Left renal pelvis (tissue), 4 donors: Measurements from ENCODE around the gene KDR. TPM values are rescaled to one million over a fixed set of nuclear protein-coding genes. Genes with fewer than 3 reads are reported as not detected.

Experiments
- DNase-seq, 4 donors: peaks; one replicate each; pipeline ENCODE4 v3.0.0-alpha.2; 2013; ENCODE audit warnings: low read depth in 4 of 4, low spot score in 3 of 4
- polyA plus RNA-seq, 4 donors: library from polyadenylated mRNA; unstranded; fragments of 120-200 nt; gene quantifications; one replicate each; pipeline ENCODE4 v1.2.1, GENCODE V29; 2013; ENCODE audit not compliant: insufficient read length in 4 of 4

The KDR gene
- polyA plus RNA-seq, 4 donors = 43.5 to 58.4 (median 53.1) TPM

DNA sequence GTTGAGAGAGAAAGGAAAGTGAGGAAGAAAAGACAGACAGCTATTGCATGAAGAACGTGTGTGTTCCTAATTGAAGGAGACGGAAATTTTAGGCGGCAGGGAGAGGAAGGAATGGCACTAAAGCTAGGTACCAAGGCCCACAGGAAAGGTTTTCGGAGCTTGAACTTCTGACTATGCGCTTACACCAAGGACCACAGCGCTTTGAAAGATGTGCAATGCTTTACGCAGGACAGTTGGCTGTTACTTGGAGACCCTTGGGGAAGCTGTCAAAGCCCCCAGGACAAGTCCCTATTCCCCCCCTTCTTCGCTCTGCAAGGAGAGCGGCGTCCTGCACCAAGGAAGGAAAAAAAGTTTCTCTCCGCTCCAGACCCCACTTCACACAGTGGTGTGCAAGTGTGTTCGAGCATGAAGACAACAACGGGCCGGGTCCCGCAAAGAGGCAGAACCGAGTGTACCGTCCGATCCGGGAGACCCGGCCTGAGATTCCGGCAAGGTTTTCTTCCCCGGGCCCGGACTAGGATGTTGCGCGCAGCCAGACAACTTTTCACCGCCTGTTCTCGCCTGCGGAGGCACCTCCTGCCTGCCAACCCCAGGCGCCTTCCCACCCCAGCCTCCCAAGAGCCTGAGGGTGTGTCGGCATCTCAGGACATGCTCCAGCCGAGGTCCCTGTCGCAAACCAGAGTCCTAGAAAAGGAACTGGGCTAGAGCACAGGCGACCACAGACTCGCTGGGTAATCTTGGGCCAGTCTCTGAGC is 896 bp downstream of the KDR start:
- no peak for DNase-seq

DNA sequence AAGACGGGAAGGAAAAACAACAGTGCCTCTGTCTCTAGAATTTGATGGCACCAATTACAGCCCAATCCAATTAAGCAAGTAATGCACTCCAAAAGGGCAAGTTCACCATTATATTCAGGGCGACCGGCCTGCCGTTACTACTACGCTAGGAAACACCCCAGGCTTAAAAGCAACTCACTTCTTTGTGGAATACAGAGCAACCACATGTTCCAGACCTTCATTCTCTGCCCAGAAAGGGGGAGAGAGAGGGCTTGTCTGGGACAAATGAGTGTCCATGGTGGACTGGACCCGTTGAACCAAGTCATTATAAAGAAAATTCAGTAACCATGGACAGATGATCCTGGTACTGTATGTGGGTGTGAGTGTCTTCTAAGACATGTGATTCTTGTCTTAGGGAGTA is 1.6 kb downstream of the KDR start:
- no peak for DNase-seq

DNA sequence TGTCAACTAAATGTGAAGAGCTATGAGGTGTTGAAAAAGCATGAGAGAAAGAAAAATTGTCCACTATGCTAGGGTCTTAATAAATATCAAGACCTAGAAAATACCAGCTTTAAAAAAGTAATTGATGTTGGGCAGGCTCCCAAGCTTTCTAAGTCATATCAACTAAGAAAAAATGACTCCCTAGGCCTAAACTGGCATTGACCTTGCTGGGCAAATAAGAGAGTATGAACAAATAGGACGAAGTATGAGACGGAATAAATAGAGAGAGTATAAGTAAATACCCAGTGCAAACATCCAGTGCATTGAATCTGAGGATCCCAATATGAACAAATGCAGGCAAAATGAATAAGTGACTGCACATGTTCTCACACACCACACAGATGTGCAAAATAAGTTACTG is 3.2 kb downstream of the KDR start:
- no peak for DNase-seq

DNA sequence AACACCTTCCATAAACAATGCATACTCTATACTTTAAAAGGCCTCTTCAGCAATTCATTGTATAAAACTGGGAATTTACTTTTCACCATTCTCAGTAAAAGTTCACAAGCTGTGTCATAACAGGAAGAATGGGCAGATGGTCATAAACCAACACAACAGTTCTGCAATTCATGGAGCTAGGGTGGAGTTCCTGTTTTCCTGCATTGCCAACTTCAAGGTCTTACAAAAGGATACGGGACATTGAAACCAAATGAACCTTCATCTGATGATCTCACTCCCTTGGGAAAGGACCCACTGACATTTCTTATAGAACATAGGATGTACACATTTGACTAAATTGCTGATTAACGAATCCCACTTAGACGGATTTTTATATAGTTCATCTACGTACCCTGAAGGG is 4.1 kb downstream of the KDR start:
- no peak for DNase-seq

DNA sequence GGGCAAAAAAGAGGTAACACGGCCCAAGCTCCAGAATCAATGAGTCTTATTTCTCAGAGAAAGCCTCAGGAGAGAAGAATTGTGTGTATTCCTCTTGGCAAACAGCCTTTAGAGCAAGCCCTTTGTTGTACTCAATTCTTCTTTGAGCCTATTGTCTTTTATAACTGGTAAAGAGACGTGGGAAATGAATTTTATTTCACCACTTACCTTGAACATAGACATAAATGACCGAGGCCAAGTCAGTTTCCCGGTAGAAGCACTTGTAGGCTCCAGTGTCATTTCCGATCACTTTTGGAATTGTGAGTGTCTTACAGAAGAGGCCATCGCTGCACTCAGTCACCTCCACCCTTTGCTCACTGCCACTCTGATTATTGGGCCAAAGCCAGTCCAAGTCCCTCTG is 7.0 kb downstream of the KDR start:
- DNase-seq = no peak

GRCh38 chr4:55117511-55117910 is 7.9 kb downstream of the KDR start:
- no peak for DNase-seq

DNA sequence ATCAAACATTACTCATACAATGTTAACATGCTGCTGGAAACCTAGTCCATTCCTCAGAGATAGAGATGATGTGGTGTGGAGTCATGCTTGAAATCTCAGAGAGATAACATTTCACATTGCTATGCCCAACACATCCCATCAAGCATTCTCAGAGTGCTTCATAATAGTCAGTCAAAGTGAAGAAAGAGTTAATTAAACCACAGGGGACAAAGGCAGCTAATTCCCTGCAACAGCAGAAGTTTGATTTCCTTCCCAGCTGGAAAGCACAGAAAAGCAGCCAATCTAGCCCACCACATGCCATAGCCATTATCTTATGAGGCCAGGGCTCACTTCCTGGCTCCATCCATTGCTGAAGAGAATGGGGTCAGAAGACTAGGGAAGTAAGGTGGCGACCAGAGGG is 8.9 kb downstream of the KDR start:
- DNase-seq = no peak

DNA sequence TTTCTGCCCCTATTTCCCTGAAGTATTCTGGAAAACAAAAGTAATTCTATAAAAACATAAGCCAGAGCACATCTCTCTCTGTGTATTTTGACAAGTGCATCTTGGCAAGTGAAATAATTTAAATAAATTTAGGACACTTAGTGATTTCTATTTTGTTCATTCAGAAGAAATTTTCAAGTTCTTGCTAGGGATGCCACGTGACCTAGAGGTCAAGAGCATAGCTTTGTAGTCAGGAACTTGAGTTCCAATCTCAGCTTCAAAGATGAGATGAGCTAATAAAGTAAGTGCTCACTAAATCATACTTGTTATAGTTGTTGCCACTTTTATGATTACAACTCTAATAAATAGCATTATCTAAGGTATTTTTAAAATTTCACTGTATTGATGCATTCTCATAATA is 13.8 kb downstream of the KDR start:
- no peak for DNase-seq

DNA sequence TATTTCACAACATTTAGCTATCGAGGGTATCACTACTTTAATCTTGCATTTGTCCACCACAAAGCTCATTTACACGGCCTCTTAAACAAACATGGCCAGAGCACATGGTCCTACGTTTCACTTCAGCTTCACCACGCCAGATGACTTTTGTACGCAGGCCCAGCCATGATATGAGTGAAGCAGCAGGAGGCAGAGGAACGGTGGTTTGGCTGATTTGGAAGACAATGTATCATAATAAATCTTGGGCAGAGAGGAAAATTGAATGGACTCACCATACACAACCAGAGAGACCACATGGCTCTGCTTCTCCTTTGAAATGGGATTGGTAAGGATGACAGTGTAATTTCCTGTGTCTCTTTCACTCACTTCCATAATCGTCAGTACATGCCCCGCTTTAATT is 15.3 kb downstream of the KDR start:
- no peak for DNase-seq

DNA sequence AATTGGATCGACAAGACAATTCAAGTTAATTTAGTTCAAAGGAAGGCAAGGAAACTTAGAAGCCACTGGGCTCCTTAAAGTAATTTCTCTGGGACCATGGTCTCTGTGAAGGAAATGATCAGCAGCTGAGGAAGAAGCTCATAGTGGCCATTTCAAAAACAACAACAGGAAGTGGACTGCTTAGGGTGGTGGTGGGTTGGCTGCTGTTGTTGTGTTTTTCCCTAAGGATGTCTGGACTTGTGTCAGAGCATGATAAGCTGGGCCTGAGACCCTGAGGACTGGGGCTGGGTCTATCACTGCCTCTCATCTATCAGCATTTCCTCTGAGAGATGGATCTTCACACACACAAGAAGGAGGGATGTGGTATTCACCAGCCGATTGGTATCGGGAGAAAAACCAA is 18.3 kb downstream of the KDR start:
- no peak for DNase-seq

- no peak for DNase-seq
Measured at GRCh38 chr4:55103224-55103623, 22.2 kb downstream of the KDR start.

GRCh38 chr4:55099816-55100215 is 25.6 kb downstream of the KDR start:
- no peak for DNase-seq

DNA sequence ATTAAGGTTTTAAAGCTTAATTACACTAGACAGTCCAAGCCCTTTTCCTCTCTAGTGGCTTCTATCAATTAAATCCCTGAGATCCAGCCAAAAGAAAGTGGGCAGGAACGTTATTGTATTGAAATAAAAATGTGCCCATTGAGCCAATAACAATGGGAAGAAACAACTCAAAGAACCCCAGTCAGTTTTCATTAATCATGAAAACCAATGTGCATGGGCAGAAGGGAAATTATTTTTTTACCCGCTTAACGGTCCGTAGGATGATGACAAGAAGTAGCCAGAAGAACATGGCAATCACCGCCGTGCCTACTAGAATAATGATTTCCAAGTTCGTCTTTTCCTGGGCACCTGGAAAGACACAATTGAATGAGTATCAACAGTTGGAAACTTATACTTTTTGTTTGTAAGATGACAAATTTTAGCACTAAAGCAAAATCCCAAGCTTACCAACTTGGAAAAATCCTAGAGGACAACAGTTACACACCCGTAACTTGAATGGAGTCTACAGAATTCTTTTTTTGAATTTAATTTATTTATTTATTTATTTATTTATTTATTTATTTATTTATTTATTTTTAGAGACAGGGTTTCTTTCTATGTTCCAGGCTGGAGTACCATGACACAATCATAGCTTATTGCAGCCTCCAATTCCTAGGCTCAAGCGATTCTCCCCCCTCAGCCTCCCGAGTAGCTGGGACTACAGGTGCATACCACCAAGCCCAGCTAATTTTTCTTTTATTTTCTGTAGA is 26.8 kb downstream of the KDR start:
- DNase-seq = no peak

DNA sequence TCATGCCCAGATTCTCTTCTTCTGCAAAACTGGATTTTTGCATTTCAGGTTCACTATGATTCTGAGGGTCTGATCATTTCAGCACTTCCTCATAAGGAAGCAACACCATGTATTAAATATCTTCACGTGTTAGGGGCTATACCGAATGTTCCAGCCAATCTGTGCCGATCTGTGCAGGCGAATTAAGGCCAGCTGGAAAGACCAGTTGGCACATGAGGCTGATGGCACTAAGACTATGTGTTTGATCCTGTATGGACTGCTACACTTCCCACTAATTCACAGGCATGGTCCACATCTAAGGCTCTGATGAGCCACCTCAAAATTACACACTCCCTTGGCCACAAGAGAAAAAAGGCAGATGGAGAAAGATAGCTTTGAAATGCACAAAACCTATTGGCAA is 28.8 kb downstream of the KDR start:
- no peak for DNase-seq

- no peak for DNase-seq
Measured at GRCh38 chr4:55096045-55096444, 29.4 kb downstream of the KDR start.

GRCh38 chr4:55092504-55092903 is 32.9 kb downstream of the KDR start:
- no peak for DNase-seq

DNA sequence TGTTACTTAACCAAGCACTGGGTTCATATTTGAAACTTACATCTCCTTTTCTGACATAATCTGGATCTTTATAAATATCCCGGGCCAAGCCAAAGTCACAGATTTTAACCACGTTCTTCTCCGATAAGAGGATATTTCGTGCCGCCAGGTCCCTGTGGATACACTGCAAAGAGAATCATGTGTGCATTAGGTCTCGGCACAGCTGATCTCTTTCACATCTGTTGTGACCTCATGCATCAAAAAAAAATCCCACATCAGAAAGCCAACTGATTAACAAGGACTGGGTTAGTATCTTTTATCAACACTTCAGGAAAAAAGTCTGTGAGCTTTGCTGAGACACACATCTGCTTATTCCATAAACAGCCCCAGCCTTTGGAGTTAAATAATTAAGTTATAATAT is 35.5 kb downstream of the KDR start:
- DNase-seq = no peak

GRCh38 chr4:55087913-55088260 is 37.5 kb downstream of the KDR start:
- no peak for DNase-seq

GRCh38 chr4:55087009-55087912 is 38.1 kb downstream of the KDR start:
- peak in 2 of 4 donors; percentile 15 to 18 for DNase-seq

DNA sequence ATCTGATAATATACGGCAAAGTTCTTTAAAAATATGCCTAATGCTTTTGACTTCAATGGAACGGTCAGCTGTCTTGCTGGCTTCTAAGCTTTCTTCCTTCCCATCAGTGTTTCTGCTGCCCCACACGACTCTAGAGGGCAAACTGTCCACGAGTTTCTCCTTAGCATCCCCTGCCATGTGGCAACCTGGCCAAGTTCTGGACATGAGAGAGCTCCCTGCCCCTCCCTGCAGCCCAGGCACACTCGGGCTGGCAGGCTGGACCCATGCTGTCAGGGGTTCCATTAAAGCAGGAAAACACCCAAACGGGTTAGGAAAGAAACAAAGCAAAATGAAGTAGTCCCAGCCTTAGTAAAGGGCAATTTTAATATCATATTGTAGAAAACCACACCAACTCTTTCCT is 38.8 kb downstream of the KDR start:
- DNase-seq = no peak

- DNase-seq = no peak
Measured at GRCh38 chr4:55083735-55084134, 41.7 kb downstream of the KDR start.
